ENCODE data around the gene DNAJB13. TPM values are rescaled to one million over a fixed set of nuclear protein-coding genes. Genes with fewer than 3 reads are reported as not detected.
A peak's percentile ranks its signal among the peaks of the same experiment; 100 is the strongest.

DNAJB13 gene
- total RNA-seq, 2 donors from 2014 or later: 1.8 TPM; not detected in 1

DNA sequence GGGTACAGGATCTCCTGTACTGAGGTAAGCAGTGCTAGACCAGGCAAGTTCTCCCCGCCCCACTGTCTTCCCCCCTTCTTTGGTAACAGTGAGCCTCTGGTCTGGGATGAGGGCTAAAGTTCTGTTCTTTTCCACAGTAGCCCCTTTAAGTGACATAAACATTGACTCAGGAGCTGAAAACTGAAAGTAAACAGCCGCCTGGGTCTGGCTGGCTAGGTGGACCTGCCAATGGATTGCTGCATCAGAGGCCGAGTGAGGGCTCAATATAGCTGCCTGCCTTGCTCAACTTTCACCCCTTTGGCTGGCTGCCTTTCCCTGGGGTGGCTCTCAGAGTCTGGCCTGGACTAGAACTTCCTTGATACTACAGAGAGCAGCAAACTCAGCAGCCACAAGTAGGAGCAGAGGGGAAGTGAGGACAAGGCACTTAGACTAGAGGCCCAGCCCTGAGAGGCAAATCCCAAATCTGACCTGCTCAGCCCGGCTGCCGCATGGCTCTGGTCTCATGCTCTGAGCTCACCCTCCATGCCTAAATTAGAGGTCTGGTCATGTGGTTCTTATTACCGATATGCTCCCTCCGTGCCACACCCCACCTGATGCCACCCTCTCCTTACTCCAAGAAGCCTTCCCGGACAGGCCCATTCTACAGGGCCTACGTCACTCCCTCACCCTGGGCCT lies 67.6 kb downstream of the DNAJB13 start:
- ATAC-seq (ENCODE audit: insufficient number of reproducible peaks, low FRiP score, low read depth): peak; percentile 46
- TF ChIP-seq, protein P1, sequence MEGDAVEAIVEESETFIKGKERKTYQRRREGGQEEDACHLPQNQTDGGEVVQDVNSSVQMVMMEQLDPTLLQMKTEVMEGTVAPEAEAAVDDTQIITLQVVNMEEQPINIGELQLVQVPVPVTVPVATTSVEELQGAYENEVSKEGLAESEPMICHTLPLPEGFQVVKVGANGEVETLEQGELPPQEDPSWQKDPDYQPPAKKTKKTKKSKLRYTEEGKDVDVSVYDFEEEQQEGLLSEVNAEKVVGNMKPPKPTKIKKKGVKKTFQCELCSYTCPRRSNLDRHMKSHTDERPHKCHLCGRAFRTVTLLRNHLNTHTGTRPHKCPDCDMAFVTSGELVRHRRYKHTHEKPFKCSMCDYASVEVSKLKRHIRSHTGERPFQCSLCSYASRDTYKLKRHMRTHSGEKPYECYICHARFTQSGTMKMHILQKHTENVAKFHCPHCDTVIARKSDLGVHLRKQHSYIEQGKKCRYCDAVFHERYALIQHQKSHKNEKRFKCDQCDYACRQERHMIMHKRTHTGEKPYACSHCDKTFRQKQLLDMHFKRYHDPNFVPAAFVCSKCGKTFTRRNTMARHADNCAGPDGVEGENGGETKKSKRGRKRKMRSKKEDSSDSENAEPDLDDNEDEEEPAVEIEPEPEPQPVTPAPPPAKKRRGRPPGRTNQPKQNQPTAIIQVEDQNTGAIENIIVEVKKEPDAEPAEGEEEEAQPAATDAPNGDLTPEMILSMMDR (IDR thresholded peaks at IDR 0.05): no peak
- no peaks in the 10 kb centered on the region for H3K9me3 ChIP-seq
- no peaks in the 10 kb centered on the region for H3K27me3 ChIP-seq (replicated peaks; ENCODE audit: insufficient read depth)
- no peaks in the 10 kb centered on the region for H3K36me3 ChIP-seq
- no peak overlapping the region for H3K4me3 ChIP-seq
- peaks cover 10 to 26% of the 10 kb centered on the region in 2 donors for H3K4me1 ChIP-seq (ENCODE audit: control insufficient read depth in 1 of 2, low read depth in 2 of 2)
- peak; percentile 65 for DNase-seq (ENCODE audit: low spot score)
- peak overlapping the region; percentile 65 to 73 for H3K27ac ChIP-seq

DNA sequence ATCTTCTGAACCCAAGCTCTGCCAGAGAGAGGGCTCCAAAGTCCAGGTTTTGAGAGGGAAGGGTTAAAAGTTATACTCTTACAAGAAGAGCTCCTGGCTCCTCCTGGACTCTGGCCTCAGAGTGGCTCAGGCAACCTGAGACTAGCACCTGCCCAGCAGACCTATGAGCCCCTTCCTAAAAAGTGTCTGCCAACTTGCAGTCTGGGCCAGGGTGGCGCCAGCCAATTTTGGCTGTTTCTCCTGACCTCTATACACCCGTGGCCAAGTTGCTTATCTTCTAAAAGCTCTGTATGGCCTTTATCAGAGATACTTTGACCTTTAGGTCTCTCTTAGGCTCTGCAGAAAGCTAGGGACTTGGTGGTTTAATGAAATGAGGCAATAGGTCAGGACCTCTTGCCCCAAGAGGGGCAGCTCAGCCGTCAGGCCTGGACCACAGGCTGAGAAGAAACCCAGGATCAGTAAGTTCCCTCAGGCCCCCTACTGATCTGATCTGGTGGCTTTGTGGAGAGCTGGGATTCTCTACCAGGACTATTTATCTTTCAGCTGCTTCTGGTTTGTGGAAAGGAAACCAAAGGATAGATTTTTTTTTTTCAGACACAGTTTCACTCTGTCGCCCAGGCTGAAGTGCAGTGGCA lies 68.4 kb downstream of the DNAJB13 start:
- no peaks in the 10 kb centered on the region for H3K36me3 ChIP-seq
- H3K9me3 ChIP-seq: no peaks in the 10 kb centered on the region
- no peak for ATAC-seq (ENCODE audit: insufficient number of reproducible peaks, low FRiP score, low read depth)
- DNase-seq (ENCODE audit: low spot score): no peak
- H3K4me1 ChIP-seq (ENCODE audit: control insufficient read depth in 1 of 2, low read depth in 2 of 2): peaks cover 10 to 26% of the 10 kb centered on the region in 2 donors
- TF ChIP-seq, protein P1 (IDR thresholded peaks at IDR 0.05): no peak
- H3K27ac ChIP-seq: peak overlapping the region; percentile 65 to 73
- H3K4me3 ChIP-seq: no peak overlapping the region
- H3K27me3 ChIP-seq (replicated peaks; ENCODE audit: insufficient read depth): no peaks in the 10 kb centered on the region

DNA sequence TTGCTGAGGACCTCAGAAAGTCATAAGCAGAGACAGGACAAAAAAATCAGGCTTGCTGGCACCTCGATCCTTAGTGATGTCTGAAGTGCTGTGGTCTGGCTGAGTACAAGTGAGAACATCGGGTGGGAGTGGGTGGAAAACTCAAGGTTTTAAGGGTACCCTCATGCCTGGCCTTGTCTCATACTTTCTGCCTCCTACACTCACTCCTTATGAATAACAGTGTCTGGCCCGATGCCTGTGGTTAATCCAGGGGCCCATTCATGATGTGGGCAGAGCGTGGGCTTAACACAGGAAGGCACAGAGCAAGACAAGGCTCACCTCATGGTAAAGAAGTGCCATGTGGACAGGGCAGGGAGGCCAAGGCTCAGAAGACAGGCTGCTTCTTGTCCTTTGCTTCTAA lies 69.0 kb downstream of the DNAJB13 start:
- Histone ChIP-seq H3K27ac (peak overlapping the region; percentile 2 to 65), H3K27me3 (replicated peaks; ENCODE audit: insufficient read depth) (no peaks in the 10 kb centered on the region)
- no peak for ATAC-seq (ENCODE audit: insufficient number of reproducible peaks, low FRiP score, low read depth)

More for the DNA sequence above, 69.0 kb downstream of the DNAJB13 start:
- Histone ChIP-seq H3K4me1 (ENCODE audit: control insufficient read depth in 1 of 2, low read depth in 2 of 2) (peaks cover 15 to 26% of the 10 kb centered on the region in 2 donors), H3K4me3 (no peak overlapping the region), H3K36me3 (no peaks in the 10 kb centered on the region), H3K9me3 (no peaks in the 10 kb centered on the region)
- DNase-seq (ENCODE audit: low spot score): no peak
- TF ChIP-seq, protein P1 (IDR thresholded peaks at IDR 0.05): no peak

Other genes with a start within 250 kb of the DNAJB13 start
- 100 to 1,000 TPM; 179 to 247 TPM for gene RAB6A, start 190.0 kb upstream of the DNAJB13 start, total RNA-seq
- 10 to 100 TPM in 1 of 2 donors, 1 to 10 TPM in 1; 3.8 to 18.6 TPM for gene MRPL48, start 163.2 kb upstream of the DNAJB13 start, total RNA-seq
- gene COA4, start 74.2 kb upstream of the DNAJB13 start, total RNA-seq: 10 to 100 TPM; 40.8 to 64.9 TPM
- 1 to 10 TPM; 8.7 to 8.8 TPM for gene PAAF1, start 74.0 kb upstream of the DNAJB13 start, total RNA-seq
- gene UCP2, start 31.8 kb downstream of the DNAJB13 start, total RNA-seq: 10 to 100 TPM; 42.0 to 57.7 TPM
- 10 to 100 TPM in 1 of 2 donors, under 1 TPM in 1; 0.14 to 13.9 TPM for gene UCP3, start 58.1 kb downstream of the DNAJB13 start, total RNA-seq
- 10 to 100 TPM; 23.7 to 30.6 TPM for gene C2CD3, start 220.0 kb downstream of the DNAJB13 start, total RNA-seq
- gene PPME1, start 220.3 kb downstream of the DNAJB13 start, total RNA-seq: 10 to 100 TPM; 31.2 to 37.4 TPM